MM.1S (cell line): ENCODE measurements around the gene PPM1B.

Experiments
- DNase-seq: peaks from one replicate; pipeline ENCODE4 v3.0.0-alpha.2; 2015
- H2AFZ ChIP-seq: fragments of 300-600 bp; sonication (generic); 2 replicates; pipeline ENCODE4 v1.6.0; 2016; ENCODE audit warnings: antibody characterized with exemption, low read length
- H3F3A ChIP-seq: fragments of 300-600 bp; sonication (generic); 2 replicates; pipeline ENCODE4 v1.6.1; 2016; ENCODE audit warnings: mild to moderate bottlenecking, antibody characterized with exemption, low read length, moderate library complexity, mixed read lengths; ENCODE audit not compliant: insufficient read depth
- H3K27ac ChIP-seq: fragments of 300-600 bp; sonication (generic); 2 replicates; pipeline ENCODE4 v1.5.1; 2016; ENCODE audit warnings: mild to moderate bottlenecking, low read length
- H3K27me3 ChIP-seq: fragments of 300-600 bp; sonication (generic); replicated peaks from 2 replicates; pipeline ENCODE4 v1.6.0; 2016; ENCODE audit warnings: low read length; ENCODE audit not compliant: insufficient read depth
- H3K36me3 ChIP-seq: fragments of 300-600 bp; sonication (generic); replicated peaks from 2 replicates; pipeline ENCODE4 v1.6.1; 2016; ENCODE audit warnings: mild to moderate bottlenecking, low read length, mixed read lengths; ENCODE audit not compliant: insufficient read depth
- H3K4me1 ChIP-seq: fragments of 300-600 bp; sonication (generic); 2 replicates; pipeline ENCODE4 v1.6.1; 2016; ENCODE audit warnings: low read length, mixed read lengths
- H3K4me2 ChIP-seq: fragments of 300-600 bp; sonication (generic); 2 replicates; pipeline ENCODE4 v1.6.0; 2016; ENCODE audit warnings: low read depth, low read length
- H3K4me3 ChIP-seq: fragments of 300-600 bp; sonication (generic); 2 replicates; pipeline ENCODE4 v1.5.1; 2016; ENCODE audit warnings: low read length, mixed read lengths
- H3K79me2 ChIP-seq: fragments of 300-600 bp; sonication (generic); 2 replicates; pipeline ENCODE4 v1.6.1; 2016; ENCODE audit warnings: mixed run types, low read length, mixed read lengths
- H3K9ac ChIP-seq: fragments of 300-600 bp; sonication (generic); 2 replicates; pipeline ENCODE4 v1.6.1; 2016; ENCODE audit warnings: low read length, mixed read lengths
- H3K9me2 ChIP-seq: fragments of 300-600 bp; sonication (generic); replicated peaks from 2 replicates; pipeline ENCODE4 v1.6.1; 2016; ENCODE audit warnings: mild to moderate bottlenecking, low read length, mixed read lengths; ENCODE audit not compliant: insufficient read depth
- H3K9me3 ChIP-seq: fragments of 300-600 bp; sonication (generic); replicated peaks from 2 replicates; pipeline ENCODE4 v1.6.1; 2016; ENCODE audit warnings: mild to moderate bottlenecking, low read length, mixed read lengths; ENCODE audit not compliant: insufficient read depth
- H4K20me1 ChIP-seq: fragments of 300-600 bp; sonication (generic); 2 replicates; pipeline ENCODE4 v1.6.1; 2016; ENCODE audit warnings: mild to moderate bottlenecking, low read length, moderate library complexity, mixed read lengths; ENCODE audit not compliant: insufficient read depth
- CTCF ChIP-seq: fragments of 300-600 bp; sonication (generic); IDR thresholded peaks from 2 replicates; pipeline ENCODE4 v1.5.1; 2016; ENCODE audit warnings: antibody characterized with exemption, low read length, mixed read lengths
- EZH2 ChIP-seq: fragments of 300-600 bp; sonication (generic); optimal IDR thresholded peaks from 2 replicates; pipeline ENCODE3; 2017; ENCODE audit warnings: low read depth, mild to moderate bottlenecking, antibody characterized with exemption, low read length, mixed read lengths
- EZH2phosphoT487 ChIP-seq: fragments of 300-600 bp; sonication (generic); IDR thresholded peaks from 2 replicates; pipeline ENCODE4 v1.6.1; 2018; ENCODE audit warnings: antibody characterized with exemption, low read length

PPM1B gene

DNA sequence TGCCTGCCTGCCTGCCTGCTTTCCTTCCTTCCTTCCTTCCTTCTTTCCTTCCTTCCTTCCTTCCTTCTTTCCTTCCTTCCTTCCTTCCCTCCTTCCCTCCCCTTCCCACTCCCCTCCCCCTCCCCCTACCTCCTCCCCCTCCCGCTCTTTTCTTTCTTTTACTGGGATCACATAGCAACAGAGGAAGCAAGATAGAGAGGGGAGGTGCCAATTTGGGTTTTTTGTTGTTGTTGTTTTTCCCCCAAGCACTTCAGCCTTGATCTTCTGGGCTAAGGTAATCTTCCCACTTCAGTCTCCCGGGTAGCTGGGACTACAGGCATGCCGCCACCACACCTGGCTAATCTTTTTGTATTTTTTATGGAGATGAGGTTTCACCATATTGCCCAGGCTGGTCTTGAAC is 20.0 kb downstream of the PPM1B start:
- Histone ChIP-seq H3K4me3 (no peak overlapping the region), H3K4me2 (no peak overlapping the region), H3K36me3 (no peaks in the 10 kb centered on the region), H3K27me3 (no peaks in the 10 kb centered on the region), H4K20me1 (peaks cover 5% of the 10 kb centered on the region; the same call in 1 of the 2 replicates), H3K79me2 (peaks cover 91% of the 10 kb centered on the region), H3K9me2 (no peaks in the 10 kb centered on the region), H3F3A (peaks cover 23% of the 10 kb centered on the region), H3K9me3 (no peaks in the 10 kb centered on the region), H2AFZ (no peak overlapping the region), H3K4me1 (peaks cover 25% of the 10 kb centered on the region), H3K9ac (no peak overlapping the region), H3K27ac (no peak overlapping the region)
- DNase-seq, result no peak
- TF ChIP-seq EZH2phosphoT487 (no peak), CTCF (no peak), EZH2 (no peak)

DNA sequence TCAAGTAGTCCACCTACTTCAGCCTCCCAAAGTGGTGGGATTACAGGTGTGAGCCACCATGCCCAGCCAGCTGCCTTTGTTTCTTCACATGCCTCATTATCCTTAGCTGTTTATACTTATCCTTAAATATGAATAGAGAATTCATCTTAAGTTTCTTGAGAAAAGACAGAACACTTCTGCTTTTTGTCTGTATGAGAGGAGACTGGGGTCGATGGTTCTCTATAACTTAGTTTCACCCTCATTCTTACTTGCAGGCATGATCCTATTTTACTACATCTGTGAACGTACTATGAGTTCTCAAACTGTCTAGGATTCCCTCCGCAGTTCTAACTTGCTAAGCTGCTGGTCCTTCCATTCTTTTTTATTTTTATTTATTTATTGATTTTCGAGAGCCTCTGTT is 20.4 kb downstream of the PPM1B start:
- no peak for DNase-seq
- Histone ChIP-seq H3K79me2 (peaks cover 91% of the 10 kb centered on the region), H3K36me3 (no peaks in the 10 kb centered on the region), H2AFZ (no peak overlapping the region), H3K4me2 (no peak overlapping the region), H3F3A (peaks cover 23% of the 10 kb centered on the region), H3K9ac (no peak overlapping the region), H3K27ac (no peak overlapping the region), H3K4me3 (no peak overlapping the region), H3K9me2 (no peaks in the 10 kb centered on the region), H3K27me3 (no peaks in the 10 kb centered on the region), H3K4me1 (peaks cover 25% of the 10 kb centered on the region), H4K20me1 (peaks cover 5% of the 10 kb centered on the region; the same call in 1 of the 2 replicates), H3K9me3 (no peaks in the 10 kb centered on the region)
- TF ChIP-seq EZH2 (no peak), EZH2phosphoT487 (no peak), CTCF (no peak)

- Histone ChIP-seq H3K4me1 (peaks cover 25% of the 10 kb centered on the region), H3F3A (peaks cover 23% of the 10 kb centered on the region), H3K36me3 (no peaks in the 10 kb centered on the region), H3K9ac (no peak overlapping the region), H3K27ac (peak overlapping the region; percentile 52; the same call in 1 of the 2 replicates), H3K4me2 (peak overlapping the region; percentile 71), H4K20me1 (no peaks in the 10 kb centered on the region), H3K4me3 (peak overlapping the region; percentile 35), H3K9me2 (no peaks in the 10 kb centered on the region), H2AFZ (no peak overlapping the region), H3K79me2 (peaks cover 91% of the 10 kb centered on the region), H3K9me3 (no peaks in the 10 kb centered on the region), H3K27me3 (no peaks in the 10 kb centered on the region)
- TF ChIP-seq EZH2phosphoT487, result no peak
- no peak for TF ChIP-seq CTCF
- no peak for TF ChIP-seq EZH2
- DNase-seq, result no peak
Observed at GRCh38 chr2:44190526-44190925, 21.9 kb downstream of the PPM1B start.
